GM12878 (cell line): ENCODE data around the gene ZGLP1. TPM values are rescaled to one million over a fixed set of nuclear protein-coding genes. Genes with fewer than 3 reads are reported as not detected.
A peak's percentile ranks its signal among the peaks of the same experiment; 100 is the strongest.

Experiments used
- BHLHE40 ChIP-seq, 2 experiments: fragments of 450-650 bp in 1 of 2; IDR thresholded peaks; 2 replicates each; pipeline ENCODE4 v1.6.1; 2011 to 2017; ENCODE audit warnings: low read depth in 2 of 2, borderline replicate concordance in 1 of 2, improper control_type of control experiment in 1 of 2, low read length in 1 of 2, mild to moderate bottlenecking in 1 of 2
- CBX3 ChIP-seq: fragments of 200-600 bp; sonication (generic); IDR thresholded peaks from 2 replicates; pipeline ENCODE4 v1.6.1; 2016; ENCODE audit warnings: low read depth, borderline replicate concordance
- EP300 ChIP-seq, 2 experiments: fragments of 150-350 bp in 1 of 2; IDR thresholded peaks; 2 replicates each; pipeline ENCODE4 v1.6.1; 2011 to 2012; ENCODE audit warnings: low read depth in 2 of 2, low read length in 2 of 2, borderline replicate concordance in 1 of 2, improper control_type of control experiment in 1 of 2, inconsistent platforms in 1 of 2; ENCODE audit not compliant: control insufficient read depth in 1 of 2
- HCFC1 ChIP-seq: fragments of 150-350 bp; IDR thresholded peaks from 2 replicates; pipeline ENCODE4 v1.6.1; 2014; ENCODE audit warnings: low read length
- IRF4 ChIP-seq: IDR thresholded peaks from 2 replicates; pipeline ENCODE4 v1.6.1; 2011; ENCODE audit warnings: low read depth, low read length
- JUNB ChIP-seq: IDR thresholded peaks from 2 replicates; pipeline ENCODE4 v1.6.1; 2016; ENCODE audit warnings: antibody characterized with exemption, mild to moderate bottlenecking
- KAT2A ChIP-seq: conservative IDR thresholded peaks from 2 replicates; pipeline ENCODE4 v1.6.1; 2011; ENCODE audit warnings: low read depth, low read length; ENCODE audit not compliant: control insufficient read depth
- MYB ChIP-seq: fragments of 150-350 bp; IDR thresholded peaks from 2 replicates; pipeline ENCODE4 v1.6.1; 2014; ENCODE audit warnings: mild to moderate bottlenecking, low read depth, low read length, borderline replicate concordance
- NBN ChIP-seq: fragments of 450-650 bp; IDR thresholded peaks from 2 replicates; pipeline ENCODE4 v1.6.1; 2016
- NFXL1 ChIP-seq: fragments of 450-650 bp; IDR thresholded peaks from 2 replicates; pipeline ENCODE4 v1.6.1; 2017; ENCODE audit warnings: antibody characterized with exemption, mild to moderate bottlenecking, borderline replicate concordance
- POLR2AphosphoS2 ChIP-seq: IDR thresholded peaks from 2 replicates; pipeline ENCODE4 v1.6.1; 2011; ENCODE audit warnings: low read depth, mild to moderate bottlenecking, low read length, improper control_type of control experiment, moderate library complexity
- RELA ChIP-seq: fragments of 450-650 bp; IDR thresholded peaks from 2 replicates; pipeline ENCODE4 v1.8.0; 2014; ENCODE audit warnings: borderline replicate concordance; ENCODE audit not compliant: partially characterized antibody
- SP1 ChIP-seq: IDR thresholded peaks from one replicate; pipeline ENCODE4 v1.6.1; 2011; ENCODE audit warnings: low read depth, low read length
- SUZ12 ChIP-seq: fragments of 200-600 bp; sonication (generic); IDR thresholded peaks from one replicate; pipeline ENCODE4 v1.6.1; 2018; ENCODE audit warnings: antibody characterized with exemption, mild to moderate bottlenecking; ENCODE audit not compliant: unreplicated experiment
- TCF3 ChIP-seq: IDR thresholded peaks from 2 replicates; pipeline ENCODE4 v1.6.1; 2012; ENCODE audit warnings: low read depth, mild to moderate bottlenecking, low read length, borderline replicate concordance; ENCODE audit not compliant: insufficient read depth
- TCF7 ChIP-seq: IDR thresholded peaks from 2 replicates; pipeline ENCODE4 v1.6.1; 2014; ENCODE audit warnings: antibody characterized with exemption, borderline replicate concordance
- ZZZ3 ChIP-seq: IDR thresholded peaks from 2 replicates; pipeline ENCODE4 v1.6.1; 2011; ENCODE audit warnings: low read depth; ENCODE audit not compliant: control insufficient read depth, insufficient read length
- polyA plus RNA-seq, 11 experiments: library from polyadenylated mRNA; depleted of rRNA in 4 of 11; unstranded in 6 of 11; stranded (reverse) in 5 of 11; fragments of >200 nt; fragmentation: Nextera tagmentation in 4 of 11; fragmentation: Illumina TruSeq in 1 of 11; extraction: Ambion mirVana in 4 of 11; extraction: Trizol in 1 of 11; gene quantifications; 1 replicate in 1 of 11; 2 replicates in 10 of 11; pipeline versions ENCODE4 v1.2.1 to v1.2.3, GENCODE V29; 2011 to 2016; ENCODE audit warnings: inconsistent platforms in 2 of 11, missing spikeins in 2 of 11, low read depth in 1 of 11
- total RNA-seq, 4 experiments: library from RNA; depleted of rRNA in 3 of 4; stranded (reverse); fragments of >200 nt in 3 of 4; fragmentation: Illumina TruSeq in 1 of 4; extraction: Trizol in 1 of 4; gene quantifications; 2 replicates each; pipeline versions ENCODE4 v1.2.1 to v1.2.3, GENCODE V29; 2013 to 2021
- TF ChIP-seq, protein P1 (sequence below): IDR thresholded peaks from 2 replicates; pipeline ENCODE4 v1.6.1; 2012; ENCODE audit warnings: mild to moderate bottlenecking, low read depth, low read length
- TF ChIP-seq, protein P2 (sequence below): fragments of 450-650 bp; IDR thresholded peaks from 2 replicates; pipeline ENCODE4 v1.6.1; 2017; ENCODE audit warnings: borderline replicate concordance
- TF ChIP-seq, protein P3 (sequence below): fragments of 450-650 bp; conservative IDR thresholded peaks from 2 replicates; pipeline ENCODE4 v1.6.1; 2017; ENCODE audit warnings: mild to moderate bottlenecking, moderate library complexity
- TF ChIP-seq, protein P4 (sequence below): IDR thresholded peaks from 2 replicates; pipeline ENCODE4 v1.6.1; 2011; ENCODE audit warnings: borderline replicate concordance, low read depth, mild to moderate bottlenecking, moderate library complexity, mixed read lengths, low read length; ENCODE audit not compliant: insufficient read depth; ENCODE audit errors: extremely low read length

ZGLP1 gene
- total and polyA plus RNA-seq, 10 of the 15 experiments (the other 5 are each of a cell fraction or from before 2014, with no cell fraction given), result 0.29 to 5.6 (median 1.3) TPM

DNA sequence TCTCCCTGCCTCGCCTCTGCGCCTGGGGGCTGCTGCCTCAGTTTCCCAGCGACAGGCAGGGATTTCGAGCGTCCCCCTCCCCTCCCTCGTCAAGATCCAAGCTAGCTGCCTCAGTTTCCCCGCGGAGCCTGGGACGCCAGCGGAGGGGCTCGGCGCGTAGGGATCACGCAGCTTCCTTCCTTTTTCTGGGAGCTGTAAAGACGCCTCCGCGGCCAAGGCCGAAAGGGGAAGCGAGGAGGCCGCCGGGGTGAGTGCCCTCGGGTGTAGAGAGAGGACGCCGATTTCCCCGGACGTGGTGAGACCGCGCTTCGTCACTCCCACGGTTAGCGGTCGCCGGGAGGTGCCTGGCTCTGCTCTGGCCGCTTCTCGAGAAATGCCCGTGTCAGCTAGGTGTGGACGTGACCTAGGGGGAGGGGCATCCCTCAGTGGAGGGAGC is 39.4 kb downstream of the ZGLP1 start (continued):
- TF ChIP-seq BHLHE40 (IDR thresholded peaks at IDR 0.05; ENCODE audit: borderline replicate concordance in 1 of 2, low read depth in 2 of 2, low read length in 1 of 2), result peak; percentile 80 to 92; a peak in 3 of 4 replicates
- TF ChIP-seq HCFC1, result no peak
- TF ChIP-seq, protein P1, sequence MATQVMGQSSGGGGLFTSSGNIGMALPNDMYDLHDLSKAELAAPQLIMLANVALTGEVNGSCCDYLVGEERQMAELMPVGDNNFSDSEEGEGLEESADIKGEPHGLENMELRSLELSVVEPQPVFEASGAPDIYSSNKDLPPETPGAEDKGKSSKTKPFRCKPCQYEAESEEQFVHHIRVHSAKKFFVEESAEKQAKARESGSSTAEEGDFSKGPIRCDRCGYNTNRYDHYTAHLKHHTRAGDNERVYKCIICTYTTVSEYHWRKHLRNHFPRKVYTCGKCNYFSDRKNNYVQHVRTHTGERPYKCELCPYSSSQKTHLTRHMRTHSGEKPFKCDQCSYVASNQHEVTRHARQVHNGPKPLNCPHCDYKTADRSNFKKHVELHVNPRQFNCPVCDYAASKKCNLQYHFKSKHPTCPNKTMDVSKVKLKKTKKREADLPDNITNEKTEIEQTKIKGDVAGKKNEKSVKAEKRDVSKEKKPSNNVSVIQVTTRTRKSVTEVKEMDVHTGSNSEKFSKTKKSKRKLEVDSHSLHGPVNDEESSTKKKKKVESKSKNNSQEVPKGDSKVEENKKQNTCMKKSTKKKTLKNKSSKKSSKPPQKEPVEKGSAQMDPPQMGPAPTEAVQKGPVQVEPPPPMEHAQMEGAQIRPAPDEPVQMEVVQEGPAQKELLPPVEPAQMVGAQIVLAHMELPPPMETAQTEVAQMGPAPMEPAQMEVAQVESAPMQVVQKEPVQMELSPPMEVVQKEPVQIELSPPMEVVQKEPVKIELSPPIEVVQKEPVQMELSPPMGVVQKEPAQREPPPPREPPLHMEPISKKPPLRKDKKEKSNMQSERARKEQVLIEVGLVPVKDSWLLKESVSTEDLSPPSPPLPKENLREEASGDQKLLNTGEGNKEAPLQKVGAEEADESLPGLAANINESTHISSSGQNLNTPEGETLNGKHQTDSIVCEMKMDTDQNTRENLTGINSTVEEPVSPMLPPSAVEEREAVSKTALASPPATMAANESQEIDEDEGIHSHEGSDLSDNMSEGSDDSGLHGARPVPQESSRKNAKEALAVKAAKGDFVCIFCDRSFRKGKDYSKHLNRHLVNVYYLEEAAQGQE, result no peak
- TF ChIP-seq TCF3, result 0 out of 2 replicates have a peak, but pooled peaks have one; percentile 22
- peak; percentile 69 for TF ChIP-seq SP1
- no peak for TF ChIP-seq CBX3
- TF ChIP-seq, protein P2, sequence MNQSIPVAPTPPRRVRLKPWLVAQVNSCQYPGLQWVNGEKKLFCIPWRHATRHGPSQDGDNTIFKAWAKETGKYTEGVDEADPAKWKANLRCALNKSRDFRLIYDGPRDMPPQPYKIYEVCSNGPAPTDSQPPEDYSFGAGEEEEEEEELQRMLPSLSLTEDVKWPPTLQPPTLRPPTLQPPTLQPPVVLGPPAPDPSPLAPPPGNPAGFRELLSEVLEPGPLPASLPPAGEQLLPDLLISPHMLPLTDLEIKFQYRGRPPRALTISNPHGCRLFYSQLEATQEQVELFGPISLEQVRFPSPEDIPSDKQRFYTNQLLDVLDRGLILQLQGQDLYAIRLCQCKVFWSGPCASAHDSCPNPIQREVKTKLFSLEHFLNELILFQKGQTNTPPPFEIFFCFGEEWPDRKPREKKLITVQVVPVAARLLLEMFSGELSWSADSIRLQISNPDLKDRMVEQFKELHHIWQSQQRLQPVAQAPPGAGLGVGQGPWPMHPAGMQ, result 0 out of 2 replicates have a peak, but pooled peaks have one; percentile 22
- no peak for TF ChIP-seq SUZ12
- TF ChIP-seq RELA, result peak; percentile 30
- TF ChIP-seq, protein P3, sequence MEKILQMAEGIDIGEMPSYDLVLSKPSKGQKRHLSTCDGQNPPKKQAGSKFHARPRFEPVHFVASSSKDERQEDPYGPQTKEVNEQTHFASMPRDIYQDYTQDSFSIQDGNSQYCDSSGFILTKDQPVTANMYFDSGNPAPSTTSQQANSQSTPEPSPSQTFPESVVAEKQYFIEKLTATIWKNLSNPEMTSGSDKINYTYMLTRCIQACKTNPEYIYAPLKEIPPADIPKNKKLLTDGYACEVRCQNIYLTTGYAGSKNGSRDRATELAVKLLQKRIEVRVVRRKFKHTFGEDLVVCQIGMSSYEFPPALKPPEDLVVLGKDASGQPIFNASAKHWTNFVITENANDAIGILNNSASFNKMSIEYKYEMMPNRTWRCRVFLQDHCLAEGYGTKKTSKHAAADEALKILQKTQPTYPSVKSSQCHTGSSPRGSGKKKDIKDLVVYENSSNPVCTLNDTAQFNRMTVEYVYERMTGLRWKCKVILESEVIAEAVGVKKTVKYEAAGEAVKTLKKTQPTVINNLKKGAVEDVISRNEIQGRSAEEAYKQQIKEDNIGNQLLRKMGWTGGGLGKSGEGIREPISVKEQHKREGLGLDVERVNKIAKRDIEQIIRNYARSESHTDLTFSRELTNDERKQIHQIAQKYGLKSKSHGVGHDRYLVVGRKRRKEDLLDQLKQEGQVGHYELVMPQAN, result peak; percentile 15; the same call in 1 of the 2 replicates
- peak; percentile 63; the same call in 1 of the 2 replicates for TF ChIP-seq IRF4
- no peak for TF ChIP-seq NFXL1
- peak; percentile 48 to 64; a peak in 3 of 4 replicates for TF ChIP-seq EP300 (IDR thresholded peaks at IDR 0.05; ENCODE audit: borderline replicate concordance in 1 of 2, control insufficient read depth in 1 of 2, low read depth in 2 of 2, low read length in 2 of 2)
- no peak for TF ChIP-seq JUNB
- no peak for TF ChIP-seq TCF7
- TF ChIP-seq POLR2AphosphoS2, result no peak
- no peak for TF ChIP-seq KAT2A
- TF ChIP-seq MYB, result no peak
- no peak for TF ChIP-seq ZZZ3
- TF ChIP-seq NBN, result peak; percentile 16
- TF ChIP-seq, protein P4, sequence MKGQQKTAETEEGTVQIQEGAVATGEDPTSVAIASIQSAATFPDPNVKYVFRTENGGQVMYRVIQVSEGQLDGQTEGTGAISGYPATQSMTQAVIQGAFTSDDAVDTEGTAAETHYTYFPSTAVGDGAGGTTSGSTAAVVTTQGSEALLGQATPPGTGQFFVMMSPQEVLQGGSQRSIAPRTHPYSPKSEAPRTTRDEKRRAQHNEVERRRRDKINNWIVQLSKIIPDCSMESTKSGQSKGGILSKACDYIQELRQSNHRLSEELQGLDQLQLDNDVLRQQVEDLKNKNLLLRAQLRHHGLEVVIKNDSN, result no peak
